ENCODE results near the gene ESR2. TPM values are rescaled to one million over a fixed set of nuclear protein-coding genes. Genes with fewer than 3 reads are reported as not detected.
A peak's percentile ranks its signal among the peaks of the same experiment; 100 is the strongest.
"Not testable (repeated sequence)": the region's sequence is repeated elsewhere in the genome, so short reads cannot be mapped to it uniquely, and the experiment has no call there.

The ESR2 gene
- total RNA-seq, 5 donors from 2014 or later (not counting 1 experiment from before 2014, with no cell fraction given), result 0.20 to 0.70 (median 0.43) TPM; not detected in 1

DNA sequence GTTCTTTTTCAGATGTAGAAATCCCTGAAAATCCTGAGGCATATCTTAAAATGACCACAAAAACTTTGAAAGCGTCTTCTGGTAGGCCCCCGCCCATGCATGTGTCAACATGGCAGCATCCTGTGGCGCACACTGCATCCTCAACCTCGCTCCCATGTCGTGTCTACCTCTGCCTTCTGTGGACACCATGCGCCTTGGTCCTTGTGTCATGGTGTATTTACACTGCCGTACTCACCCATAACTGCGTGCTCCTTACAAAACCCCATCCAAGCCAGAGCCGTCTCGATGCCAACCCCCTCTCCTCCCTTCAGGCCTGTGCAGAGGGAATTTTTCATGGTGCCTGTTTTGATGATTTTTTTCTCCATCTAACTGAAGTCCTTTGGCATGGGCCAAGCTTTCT is 78.9 kb downstream of the ESR2 start:
- CTCF ChIA-PET, result interaction anchor here in 1 of 2 donors (0.7 kb wide), 1 partner anchor 753 kb away, joined by 11 read pairs; no protein-coding TSS in a partner anchor
- Histone ChIP-seq H3K4me3 (ENCODE audit: control insufficient read depth in 1 of 2, extremely low read depth in 1 of 2, low read length in 1 of 2) (no peak overlapping the region), H3K36me3 (ENCODE audit: control insufficient read depth in 2 of 2, extremely low read depth in 1 of 2, insufficient read depth in 1 of 2, low read length in 1 of 2) (peaks cover 8 to 99% of the 10 kb centered on the region in 2 donors), H3K9me3 (no peaks in the 10 kb centered on the region), H3K27ac (ENCODE audit: low read length) (no peak overlapping the region), H3K27me3 (replicated peaks in 1 of 2; ENCODE audit: control insufficient read depth in 2 of 2, extremely low read depth in 1 of 2, insufficient read depth in 2 of 2, low read length in 1 of 2) (no peaks in the 10 kb centered on the region), H3K4me1 (ENCODE audit: control insufficient read depth in 1 of 2, extremely low read depth in 1 of 2, insufficient read depth in 2 of 2, low read length in 2 of 2) (no peaks in the 10 kb centered on the region)
- H3K36me3 Mint-ChIP-seq, result peaks cover 72% of the 10 kb centered on the region
- H3K4me3 Mint-ChIP-seq, result no peak overlapping the region
- no peaks in the 10 kb centered on the region for H3K27me3 Mint-ChIP-seq
- POLR2A ChIA-PET, result interaction anchor here in 1 of 2 donors (0.6 kb wide), 1 partner anchor 18 kb away, joined by 3 read pairs; no protein-coding TSS in a partner anchor
- no peak overlapping the region for H3K27ac Mint-ChIP-seq
- WGBS (ENCODE audit: insufficient coverage), result 95% methylated on average over 4 of the region's 10 CpGs
- no peak for DNase-seq
- no peaks in the 10 kb centered on the region for H3K9me3 Mint-ChIP-seq
- H3K4me1 Mint-ChIP-seq, result no peaks in the 10 kb centered on the region
- no peak for ATAC-seq (replicated peaks in 1 of 4)

DNA sequence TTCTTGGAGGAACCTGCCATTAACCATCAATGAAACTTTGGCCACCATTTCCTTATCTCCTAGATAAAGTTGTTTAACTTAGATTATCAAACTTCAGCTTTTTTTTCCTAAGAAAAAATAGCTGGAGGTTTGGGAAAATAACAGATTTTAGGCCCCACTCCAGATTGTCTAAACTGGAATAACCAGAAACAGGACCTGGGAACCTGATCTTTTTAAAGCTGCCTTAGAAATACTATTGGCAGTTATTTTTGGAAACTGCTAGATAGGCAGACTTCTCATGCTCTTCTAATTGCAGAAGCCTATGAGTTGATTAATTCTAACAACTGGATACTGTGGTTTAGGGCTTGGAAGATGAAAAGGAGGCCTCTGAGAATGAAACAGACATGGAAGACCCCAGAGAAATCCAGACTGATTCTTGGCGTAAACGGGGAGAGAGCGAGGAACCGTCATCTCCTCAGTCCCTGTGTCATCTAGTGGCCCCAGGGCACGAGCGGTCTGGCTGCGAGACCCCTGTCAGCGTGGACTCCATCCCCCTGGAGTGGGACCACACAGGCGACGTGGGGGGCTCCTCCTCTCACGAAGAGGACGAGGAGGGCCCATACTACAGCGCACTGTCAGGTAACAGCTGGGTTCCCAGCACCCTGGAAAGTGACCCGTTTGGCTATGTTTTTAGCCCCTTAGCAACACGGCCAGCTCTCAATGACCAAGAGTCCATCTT is 80.2 kb downstream of the ESR2 start:
- peaks cover 67% of the 10 kb centered on the region for H3K36me3 Mint-ChIP-seq
- H3K9me3 Mint-ChIP-seq, result no peaks in the 10 kb centered on the region
- CTCF ChIA-PET, result interaction anchor here in 1 of 2 donors (0.6 kb wide), 1 partner anchor 320 kb away, joined by 3 read pairs; no protein-coding TSS in a partner anchor
- no peaks in the 10 kb centered on the region for H3K27me3 Mint-ChIP-seq
- no peaks in the 10 kb centered on the region for H3K27me3 ChIP-seq (replicated peaks in 1 of 2; ENCODE audit: control insufficient read depth in 2 of 2, extremely low read depth in 1 of 2, insufficient read depth in 2 of 2, low read length in 1 of 2)
- POLR2A ChIA-PET, result no interaction called here
- H3K9me3 ChIP-seq, result no peaks in the 10 kb centered on the region
- DNase-seq, result no peak
- H3K27ac Mint-ChIP-seq, result no peak overlapping the region
- peaks cover 0 to 2% (median 0%) of the 10 kb centered on the region in 3 donors for H3K4me1 Mint-ChIP-seq
- no peak overlapping the region for H3K27ac ChIP-seq (ENCODE audit: low read length)
- no peak for ATAC-seq (replicated peaks in 1 of 4)
- no peak overlapping the region for H3K4me3 Mint-ChIP-seq
- H3K4me3 ChIP-seq (ENCODE audit: control insufficient read depth in 1 of 2, extremely low read depth in 1 of 2, low read length in 1 of 2), result no peak overlapping the region
- H3K36me3 ChIP-seq (ENCODE audit: control insufficient read depth in 2 of 2, extremely low read depth in 1 of 2, insufficient read depth in 1 of 2, low read length in 1 of 2), result peaks cover 7 to 99% of the 10 kb centered on the region in 2 donors
- no peaks in the 10 kb centered on the region for H3K4me1 ChIP-seq (ENCODE audit: control insufficient read depth in 1 of 2, extremely low read depth in 1 of 2, insufficient read depth in 2 of 2, low read length in 2 of 2)
- 98% methylated on average over 14 of the region's 15 CpGs for WGBS (ENCODE audit: insufficient coverage)

DNA sequence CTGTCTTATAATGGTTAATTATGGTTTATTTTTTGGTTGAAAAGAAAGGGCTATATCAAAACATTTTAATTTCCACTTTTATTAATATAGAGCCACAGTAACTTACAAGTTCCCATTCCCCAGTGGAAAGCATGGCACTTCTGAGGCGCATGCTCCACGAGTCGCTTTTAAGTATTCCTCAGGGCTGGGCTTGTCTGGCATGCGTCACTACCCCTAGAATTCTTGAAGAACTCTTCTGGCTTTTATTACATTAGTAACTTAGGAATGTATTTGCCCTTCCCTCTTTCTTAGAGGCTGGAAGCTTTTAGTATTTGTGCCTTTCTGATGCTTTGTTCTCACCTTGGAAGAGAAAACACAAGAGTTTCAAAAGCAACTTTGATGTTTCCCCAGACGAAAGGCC is 81.1 kb downstream of the ESR2 start:
- Mint-ChIP-seq H3K27ac (no peak overlapping the region), H3K4me1 (peaks cover 0 to 2% (median 0%) of the 10 kb centered on the region in 3 donors), H3K36me3 (peaks cover 65% of the 10 kb centered on the region), H3K4me3 (no peak overlapping the region), H3K9me3 (no peaks in the 10 kb centered on the region), H3K27me3 (no peaks in the 10 kb centered on the region)
- Histone ChIP-seq H3K4me1 (ENCODE audit: control insufficient read depth in 1 of 2, extremely low read depth in 1 of 2, insufficient read depth in 2 of 2, low read length in 2 of 2) (no peaks in the 10 kb centered on the region), H3K27me3 (replicated peaks in 1 of 2; ENCODE audit: control insufficient read depth in 2 of 2, extremely low read depth in 1 of 2, insufficient read depth in 2 of 2, low read length in 1 of 2) (no peaks in the 10 kb centered on the region), H3K27ac (ENCODE audit: low read length) (no peak overlapping the region), H3K36me3 (ENCODE audit: control insufficient read depth in 2 of 2, extremely low read depth in 1 of 2, insufficient read depth in 1 of 2, low read length in 1 of 2) (peaks cover 7 to 99% of the 10 kb centered on the region in 2 donors), H3K4me3 (ENCODE audit: control insufficient read depth in 1 of 2, extremely low read depth in 1 of 2, low read length in 1 of 2) (no peak overlapping the region), H3K9me3 (no peaks in the 10 kb centered on the region)
- CTCF ChIA-PET, result no interaction called here
- DNase-seq, result no peak
- POLR2A ChIA-PET, result no interaction called here
- ATAC-seq (replicated peaks in 1 of 4), result no peak
- 100% methylated on average over 2 of the region's 5 CpGs for WGBS (ENCODE audit: insufficient coverage)

DNA sequence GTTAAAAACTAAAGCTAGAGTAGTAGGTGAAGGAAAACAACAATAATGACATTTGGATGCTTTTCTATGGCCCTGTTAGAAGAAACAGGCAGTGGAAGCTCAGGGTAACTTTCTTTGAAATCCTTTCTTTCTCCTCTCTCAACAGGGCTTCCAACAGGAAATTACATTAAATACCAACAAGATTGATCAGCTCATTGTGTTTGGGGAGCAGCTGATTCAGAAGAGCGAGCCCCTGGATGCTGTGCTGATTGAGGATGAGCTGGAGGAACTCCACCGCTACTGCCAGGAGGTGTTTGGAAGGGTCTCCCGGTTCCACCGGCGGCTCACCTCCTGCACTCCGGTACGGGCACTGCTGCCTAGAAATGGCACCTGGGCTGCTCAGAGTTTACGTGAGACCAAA is 81.5 kb downstream of the ESR2 start:
- ATAC-seq (replicated peaks in 1 of 4), result no peak
- WGBS (ENCODE audit: insufficient coverage), result 100% methylated on average over 7 of the region's 8 CpGs
- Histone ChIP-seq H3K4me1 (ENCODE audit: control insufficient read depth in 1 of 2, extremely low read depth in 1 of 2, insufficient read depth in 2 of 2, low read length in 2 of 2) (no peaks in the 10 kb centered on the region), H3K9me3 (no peaks in the 10 kb centered on the region), H3K4me3 (ENCODE audit: control insufficient read depth in 1 of 2, extremely low read depth in 1 of 2, low read length in 1 of 2) (no peak overlapping the region), H3K27me3 (replicated peaks in 1 of 2; ENCODE audit: control insufficient read depth in 2 of 2, extremely low read depth in 1 of 2, insufficient read depth in 2 of 2, low read length in 1 of 2) (no peaks in the 10 kb centered on the region), H3K36me3 (ENCODE audit: control insufficient read depth in 2 of 2, extremely low read depth in 1 of 2, insufficient read depth in 1 of 2, low read length in 1 of 2) (peaks cover 5 to 99% of the 10 kb centered on the region in 2 donors), H3K27ac (ENCODE audit: low read length) (no peak overlapping the region)
- no peak for DNase-seq
- no peak overlapping the region for H3K27ac Mint-ChIP-seq
- H3K27me3 Mint-ChIP-seq, result no peaks in the 10 kb centered on the region
- H3K9me3 Mint-ChIP-seq, result no peaks in the 10 kb centered on the region
- CTCF ChIA-PET, result no interaction called here
- POLR2A ChIA-PET, result no interaction called here
- peaks cover 0 to 2% (median 0%) of the 10 kb centered on the region in 3 donors for H3K4me1 Mint-ChIP-seq
- H3K4me3 Mint-ChIP-seq, result no peak overlapping the region
- H3K36me3 Mint-ChIP-seq, result peaks cover 61% of the 10 kb centered on the region

DNA sequence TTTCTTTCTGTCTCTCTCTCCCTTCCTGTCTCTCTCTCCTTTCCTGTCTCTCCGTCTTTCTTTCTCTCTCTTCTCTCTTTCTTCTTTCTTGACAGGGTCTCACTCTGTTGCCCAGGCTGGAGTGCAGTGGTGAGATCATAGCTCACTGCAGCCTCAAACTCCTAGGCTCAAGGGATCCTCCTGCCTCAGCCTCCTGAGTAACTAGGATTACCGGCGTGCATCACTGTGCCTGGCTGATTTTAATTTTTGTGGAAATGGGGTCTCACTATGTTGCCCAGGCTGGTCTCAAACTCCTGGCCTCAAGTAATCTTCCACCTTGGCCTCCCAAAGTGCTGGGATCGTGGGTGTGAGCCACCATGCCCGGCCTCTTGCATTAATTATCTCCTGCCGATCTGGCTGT is 83.3 kb downstream of the ESR2 start:
- H3K27me3 Mint-ChIP-seq; H3K27ac ChIP-seq (ENCODE audit: low read length); H3K4me3 ChIP-seq (ENCODE audit: control insufficient read depth in 1 of 2, extremely low read depth in 1 of 2, low read length in 1 of 2); DNase-seq; H3K27me3 ChIP-seq (replicated peaks in 1 of 2; ENCODE audit: control insufficient read depth in 2 of 2, extremely low read depth in 1 of 2, insufficient read depth in 2 of 2, low read length in 1 of 2); H3K9me3 Mint-ChIP-seq; ATAC-seq (replicated peaks in 1 of 4); CTCF ChIA-PET; POLR2A ChIA-PET; H3K9me3 ChIP-seq; H3K4me1 ChIP-seq (ENCODE audit: control insufficient read depth in 1 of 2, extremely low read depth in 1 of 2, insufficient read depth in 2 of 2, low read length in 2 of 2); H3K4me3 Mint-ChIP-seq; H3K4me1 Mint-ChIP-seq: not testable (repeated sequence)
- peak overlapping the region in 1 of 2 donors; percentile 8 for H3K27ac Mint-ChIP-seq
- H3K36me3 Mint-ChIP-seq, result peaks cover 49% of the 10 kb centered on the region
- 97% methylated on average over 3 of the region's 6 CpGs for WGBS (ENCODE audit: insufficient coverage)
- peaks cover 0 to 84% of the 10 kb centered on the region in 2 donors for H3K36me3 ChIP-seq (ENCODE audit: control insufficient read depth in 2 of 2, extremely low read depth in 1 of 2, insufficient read depth in 1 of 2, low read length in 1 of 2)

DNA sequence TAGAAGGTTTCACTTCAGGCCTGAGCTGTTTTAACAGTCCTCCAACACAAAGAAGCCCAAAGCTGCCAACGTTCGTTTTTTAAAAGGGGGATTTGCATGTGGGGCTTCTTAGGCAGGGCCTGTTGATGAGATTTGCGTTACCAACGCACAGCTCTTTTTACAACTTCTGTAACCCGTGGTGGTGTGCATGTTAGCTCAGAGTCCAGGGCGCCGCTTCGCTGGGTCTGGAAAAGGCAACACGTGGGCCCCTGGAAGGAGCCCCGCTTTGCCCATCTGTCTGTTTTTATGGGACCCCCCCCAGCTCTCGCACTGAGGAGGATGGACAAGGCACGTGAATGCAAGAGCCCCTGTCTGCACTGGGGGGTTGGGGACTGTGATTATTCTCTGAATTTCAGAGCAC is 84.0 kb downstream of the ESR2 start:
- Mint-ChIP-seq H3K9me3 (no peaks in the 10 kb centered on the region), H3K36me3 (peaks cover 43% of the 10 kb centered on the region), H3K4me1 (peaks cover 0 to 6% (median 6%) of the 10 kb centered on the region in 3 donors), H3K27me3 (no peaks in the 10 kb centered on the region), H3K4me3 (no peak overlapping the region), H3K27ac (no peak overlapping the region)
- no peak overlapping the region for H3K27ac ChIP-seq (ENCODE audit: low read length)
- CTCF ChIA-PET, result interaction anchor here in 1 of 2 donors (0.6 kb wide), 1 partner anchor 27 kb away, joined by 4 read pairs; no protein-coding TSS in a partner anchor
- H3K4me1 ChIP-seq (ENCODE audit: control insufficient read depth in 1 of 2, extremely low read depth in 1 of 2, insufficient read depth in 2 of 2, low read length in 2 of 2), result no peaks in the 10 kb centered on the region
- no peak overlapping the region for H3K4me3 ChIP-seq (ENCODE audit: control insufficient read depth in 1 of 2, extremely low read depth in 1 of 2, low read length in 1 of 2)
- DNase-seq, result no peak
- H3K9me3 ChIP-seq, result no peaks in the 10 kb centered on the region
- 99% methylated on average over 8 of the region's 12 CpGs for WGBS (ENCODE audit: insufficient coverage)
- no peaks in the 10 kb centered on the region for H3K27me3 ChIP-seq (replicated peaks in 1 of 2; ENCODE audit: control insufficient read depth in 2 of 2, extremely low read depth in 1 of 2, insufficient read depth in 2 of 2, low read length in 1 of 2)
- peaks cover 0 to 77% of the 10 kb centered on the region in 2 donors for H3K36me3 ChIP-seq (ENCODE audit: control insufficient read depth in 2 of 2, extremely low read depth in 1 of 2, insufficient read depth in 1 of 2, low read length in 1 of 2)
- no peak for ATAC-seq (replicated peaks in 1 of 4)
- POLR2A ChIA-PET, result no interaction called here

Data from T-cell (primary cell).